ENCODE measurements around the gene GABRA6. TPM values are rescaled to one million over a fixed set of nuclear protein-coding genes. Genes with fewer than 3 reads are reported as not detected.

GABRA6 gene
- total RNA-seq, 4 donors from 2014 or later: not detected

DNA sequence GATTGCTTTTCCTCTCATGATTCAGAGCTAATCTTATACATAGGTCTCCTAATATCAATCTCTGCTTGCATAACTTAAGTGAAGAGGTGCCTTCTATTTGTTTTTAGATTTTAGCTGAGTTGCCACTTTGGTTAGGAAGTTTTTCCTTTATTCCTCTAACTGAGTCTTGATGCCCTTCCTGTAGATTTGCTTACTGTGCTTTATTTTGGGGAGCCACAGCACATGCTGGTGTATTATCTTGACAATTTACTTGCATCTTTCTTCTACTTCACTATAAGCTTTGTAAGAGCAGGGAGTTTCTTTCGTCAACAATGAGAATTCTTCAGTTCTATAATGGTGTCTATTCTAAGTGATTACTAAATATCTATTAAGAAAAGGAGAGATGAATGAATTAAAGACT lies 54.9 kb downstream of the GABRA6 start:
- no peak for DNase-seq
- no peak overlapping the region for H3K27ac ChIP-seq
- no peak for TF ChIP-seq POLR2A (IDR thresholded peaks at IDR 0.05)
- TF ChIP-seq CTCF (IDR thresholded peaks at IDR 0.05): no peak
- no peak overlapping the region for H3K4me3 ChIP-seq
- no peaks in the 10 kb centered on the region for H3K9me3 ChIP-seq
- no peaks in the 10 kb centered on the region for H3K4me1 ChIP-seq
- no peaks in the 10 kb centered on the region for H3K27me3 ChIP-seq
- intact Hi-C loops (cut with DNase I; ENCODE audit: low total_unique reads): no loop called here
- no peaks in the 10 kb centered on the region for H3K36me3 ChIP-seq

GRCh38 chr5:161744276-161744675 lies 58.8 kb downstream of the GABRA6 start:
- no peaks in the 10 kb centered on the region for H3K27me3 ChIP-seq
- no peak overlapping the region for H3K4me3 ChIP-seq
- no peak overlapping the region for H3K27ac ChIP-seq
- H3K36me3 ChIP-seq: no peaks in the 10 kb centered on the region
- no peak for TF ChIP-seq CTCF (IDR thresholded peaks at IDR 0.05)
- no peak for TF ChIP-seq POLR2A (IDR thresholded peaks at IDR 0.05)
- H3K4me1 ChIP-seq: no peaks in the 10 kb centered on the region
- no peaks in the 10 kb centered on the region for H3K9me3 ChIP-seq
- DNase-seq: no peak
- intact Hi-C loops (cut with DNase I; ENCODE audit: low total_unique reads): no loop called here

DNA sequence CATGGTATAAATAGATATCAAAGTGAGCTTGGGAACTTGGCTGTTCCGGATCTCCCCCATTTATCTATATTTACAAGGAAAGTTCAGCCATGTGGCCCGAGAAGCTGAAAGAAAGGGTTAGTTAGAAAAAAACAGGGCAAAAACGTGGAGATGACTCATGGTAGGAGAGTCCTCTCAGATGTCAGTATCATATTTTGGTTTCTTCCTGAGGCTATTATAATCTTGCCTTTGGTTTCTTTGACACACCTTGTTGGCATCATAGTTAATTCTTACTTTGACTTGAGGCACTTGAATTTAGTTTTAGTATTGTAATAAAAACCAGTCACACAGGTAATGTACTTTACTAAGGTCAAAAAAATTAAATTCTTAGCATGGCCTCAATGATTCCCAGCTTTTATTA lies 59.9 kb downstream of the GABRA6 start:
- no peak for DNase-seq
- Histone ChIP-seq H3K9me3 (no peaks in the 10 kb centered on the region), H3K4me3 (no peak overlapping the region), H3K27ac (no peak overlapping the region), H3K36me3 (no peaks in the 10 kb centered on the region), H3K27me3 (no peaks in the 10 kb centered on the region), H3K4me1 (no peaks in the 10 kb centered on the region)
- no peak for TF ChIP-seq CTCF (IDR thresholded peaks at IDR 0.05)
- no peak for TF ChIP-seq POLR2A (IDR thresholded peaks at IDR 0.05)
- intact Hi-C loops (cut with DNase I; ENCODE audit: low total_unique reads): no loop called here

GRCh38 chr5:161751265-161751664 lies 65.7 kb downstream of the GABRA6 start:
- H3K4me3 ChIP-seq: no peak overlapping the region
- intact Hi-C loops (cut with DNase I; ENCODE audit: low total_unique reads): no loop called here
- H3K36me3 ChIP-seq: no peaks in the 10 kb centered on the region
- DNase-seq: no peak
- H3K27me3 ChIP-seq: no peaks in the 10 kb centered on the region
- H3K4me1 ChIP-seq: no peaks in the 10 kb centered on the region
- TF ChIP-seq CTCF (IDR thresholded peaks at IDR 0.05): no peak
- no peak for TF ChIP-seq POLR2A (IDR thresholded peaks at IDR 0.05)
- H3K27ac ChIP-seq: no peak overlapping the region
- no peaks in the 10 kb centered on the region for H3K9me3 ChIP-seq

Other genes with a start within 250 kb of the GABRA6 start
- gene GABRB2, start 139.0 kb upstream of the GABRA6 start, total RNA-seq: 10 to 100 TPM in 1 of 4 donors, under 1 TPM in 1, not detected in 2; 0.61 to 10.1 TPM
- gene GABRA1, start 162.4 kb downstream of the GABRA6 start, total RNA-seq: 1 to 10 TPM in 1 of 4 donors, not detected in 3; 1.7 TPM